GM21717 (cell line): Measurements from ENCODE around the gene FAM111B.
"Not testable (repeated sequence)": the region's sequence is repeated elsewhere in the genome, so short reads cannot be mapped to it uniquely, and the experiment has no call there.

ENCODE experiments used
- ATAC-seq: cut with Tn5 transposase; IDR thresholded peaks from one replicate; pipeline ENCODE4 v1.9.1; 2021; ENCODE audit warnings: mild to moderate bottlenecking, moderate library complexity; ENCODE audit not compliant: unreplicated experiment

FAM111B gene

GRCh38 chr11:59097938-59098337 is 9.1 kb upstream of the FAM111B start:
- not testable (repeated sequence) for ATAC-seq

DNA sequence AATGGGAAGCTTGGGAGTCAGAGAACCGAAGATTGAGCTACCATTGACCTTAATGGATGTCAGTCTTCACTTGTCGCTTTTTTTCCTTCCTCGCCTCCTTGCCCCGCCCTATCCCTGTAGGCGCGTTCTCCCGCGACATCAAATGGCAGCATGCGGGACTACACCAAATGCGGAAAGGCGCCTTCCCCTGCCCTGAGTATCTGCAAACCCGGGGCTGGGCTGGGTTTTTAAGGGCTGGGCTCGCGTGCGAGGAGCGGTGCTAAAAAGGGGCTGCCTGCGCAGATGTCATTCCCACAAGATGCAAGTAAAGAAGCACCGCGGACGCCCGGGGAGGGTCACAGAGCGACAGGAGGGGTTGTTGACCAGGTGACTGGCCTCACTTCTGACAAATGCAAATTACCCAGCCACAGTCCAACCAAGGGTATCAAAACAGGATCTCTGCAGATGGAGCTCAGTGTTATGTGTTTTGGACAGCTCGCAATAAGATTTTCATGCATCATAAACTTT is 4.7 kb upstream of the FAM111B start:
- peak; percentile 65 for ATAC-seq

DNA sequence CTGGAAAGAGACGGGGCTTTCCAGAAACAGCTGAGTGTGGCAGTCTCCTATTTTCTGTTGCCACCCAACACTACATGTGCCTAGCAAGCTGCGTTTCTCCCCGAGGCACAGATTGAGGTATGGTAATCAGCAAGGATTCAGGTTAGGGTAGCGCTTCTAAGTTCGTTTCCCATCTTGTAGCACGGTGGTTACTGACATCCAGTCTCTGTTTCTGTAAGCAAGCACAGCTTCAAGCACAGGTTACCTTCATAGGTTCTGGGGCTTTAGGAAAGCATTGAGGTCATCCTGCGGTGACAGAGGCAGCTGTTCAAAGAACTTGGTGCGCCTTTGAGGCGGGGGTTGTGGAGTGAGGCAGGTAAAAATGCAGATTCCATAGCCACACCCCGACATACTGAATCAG is 684 bp downstream of the FAM111B start:
- ATAC-seq = peak; percentile 40

- ATAC-seq = no peak
Measured at GRCh38 chr11:59112494-59112893, 5.5 kb downstream of the FAM111B start.

DNA sequence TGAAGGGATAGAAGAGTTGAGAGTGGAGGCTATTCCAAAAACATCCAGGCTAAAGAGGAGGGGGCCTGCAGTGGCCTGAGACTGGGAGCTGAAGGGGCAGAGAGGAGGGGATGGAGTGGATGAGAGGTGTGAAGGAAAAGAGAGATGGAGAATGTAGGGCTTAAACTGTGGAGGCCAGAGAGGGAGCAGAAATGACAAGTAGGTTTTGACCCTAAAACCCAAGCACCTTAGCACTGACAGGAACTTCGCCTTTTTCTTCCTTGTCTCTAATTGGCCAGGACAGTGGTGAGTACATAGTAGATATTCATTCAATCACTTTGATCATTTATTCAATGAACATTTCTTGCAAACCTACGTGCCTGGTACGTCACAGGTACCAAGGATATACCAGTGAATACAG is 7.3 kb downstream of the FAM111B start:
- no peak for ATAC-seq

DNA sequence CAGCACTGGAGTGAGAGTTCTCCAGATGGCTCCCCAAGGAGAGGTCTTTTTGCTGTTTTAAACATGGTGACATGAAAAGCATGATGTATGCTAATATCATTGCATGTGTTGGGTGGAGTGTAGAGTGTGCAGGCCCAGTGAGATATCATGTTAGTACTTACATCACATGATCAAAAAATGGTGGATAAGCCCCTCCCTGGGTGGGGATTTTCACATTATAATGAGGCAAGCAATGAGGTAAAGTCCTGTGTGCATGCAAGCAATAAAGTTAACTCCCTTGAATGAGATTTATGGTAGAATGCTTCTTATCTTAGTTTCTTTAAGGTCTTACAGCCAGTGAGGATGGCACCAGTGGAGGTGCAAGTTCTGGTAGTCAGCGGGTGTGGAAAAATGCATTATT is 8.5 kb downstream of the FAM111B start:
- ATAC-seq = no peak

GRCh38 chr11:59117774-59118173 is 10.7 kb downstream of the FAM111B start:
- no peak for ATAC-seq

- no peak for ATAC-seq
Measured at GRCh38 chr11:59119826-59120225, 12.8 kb downstream of the FAM111B start.

DNA sequence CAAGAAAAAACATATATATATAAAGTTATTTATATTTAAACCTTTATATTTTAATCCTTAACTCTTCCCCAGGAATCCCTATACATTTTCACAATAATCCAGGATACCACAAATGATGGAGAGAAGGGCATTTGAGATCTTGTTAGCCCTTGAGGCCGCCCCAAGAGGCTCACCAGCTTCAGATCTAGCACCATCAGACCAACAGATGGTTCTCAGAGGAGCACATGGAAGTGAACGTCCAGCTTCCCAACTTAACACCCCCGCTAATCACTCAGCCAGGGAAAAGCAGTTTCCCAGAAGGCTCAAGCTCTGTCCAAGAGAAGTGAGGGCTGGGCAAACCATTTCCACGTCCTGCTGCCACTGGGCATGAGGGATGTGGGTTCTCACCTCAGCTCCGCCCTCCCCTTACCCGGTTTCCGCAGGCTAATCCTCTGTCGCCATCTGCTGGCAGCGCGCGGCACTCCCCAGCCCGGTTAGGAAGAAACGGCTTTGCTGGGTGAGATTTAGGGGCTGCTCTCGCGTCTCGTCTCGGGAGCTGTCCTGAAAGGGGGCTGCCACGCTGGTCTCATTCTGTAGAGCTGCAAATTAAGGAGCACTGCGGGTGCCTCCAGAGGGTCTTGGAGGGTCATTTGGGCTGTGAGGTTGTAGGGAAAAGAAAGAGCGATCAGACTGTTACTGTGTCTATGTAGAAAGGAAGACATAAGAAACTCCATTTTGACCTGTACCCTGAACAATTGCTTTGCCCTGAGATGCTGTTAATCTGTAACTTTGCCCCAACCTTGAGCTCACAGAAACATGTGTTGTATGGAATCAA is 28.8 kb downstream of the FAM111B start:
- peak; percentile 98 for ATAC-seq

GRCh38 chr11:59136551-59136950 is 29.5 kb downstream of the FAM111B start:
- not testable (repeated sequence) for ATAC-seq

DNA sequence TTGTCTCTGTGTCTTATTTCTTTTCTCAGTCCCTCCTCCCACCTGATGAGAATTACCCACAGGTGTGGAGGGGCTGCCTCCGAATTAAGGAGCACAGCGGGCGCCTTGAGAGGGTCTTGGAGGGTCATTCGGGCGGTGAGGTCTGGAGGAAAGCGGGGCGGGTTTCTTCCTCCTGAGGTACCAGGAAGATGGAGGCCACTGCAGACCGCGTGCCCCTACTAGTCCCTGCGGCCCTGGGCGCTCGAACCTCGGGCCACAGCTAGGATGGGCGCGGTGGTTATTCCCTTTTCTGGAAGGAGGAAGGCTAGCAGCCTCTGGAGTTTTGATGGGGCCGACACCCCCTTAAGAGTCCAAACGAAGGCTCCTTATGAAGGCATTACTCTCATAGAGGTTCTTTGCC is 30.2 kb downstream of the FAM111B start:
- ATAC-seq = no peak

DNA sequence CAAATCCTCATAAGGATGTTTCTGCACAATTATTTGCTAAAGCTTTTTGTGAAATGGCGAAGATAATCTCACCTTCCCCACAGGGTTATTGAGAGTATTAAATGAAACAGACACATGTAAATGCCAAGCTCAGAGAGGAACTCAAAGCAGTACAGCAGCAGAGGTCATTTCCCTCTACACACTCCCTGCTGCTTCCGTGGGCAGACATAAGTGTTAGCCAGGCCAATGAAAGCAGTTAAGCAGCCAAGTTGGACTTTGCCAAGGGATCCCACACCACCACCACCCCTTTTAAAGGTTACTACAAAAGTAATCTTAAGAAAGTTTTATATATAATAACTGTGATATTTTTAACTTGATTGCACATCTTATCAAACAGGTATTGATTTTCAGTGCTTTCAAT is 31.6 kb downstream of the FAM111B start:
- ATAC-seq = no peak

- ATAC-seq = no peak
Measured at GRCh38 chr11:59141191-59141590, 34.2 kb downstream of the FAM111B start.

DNA sequence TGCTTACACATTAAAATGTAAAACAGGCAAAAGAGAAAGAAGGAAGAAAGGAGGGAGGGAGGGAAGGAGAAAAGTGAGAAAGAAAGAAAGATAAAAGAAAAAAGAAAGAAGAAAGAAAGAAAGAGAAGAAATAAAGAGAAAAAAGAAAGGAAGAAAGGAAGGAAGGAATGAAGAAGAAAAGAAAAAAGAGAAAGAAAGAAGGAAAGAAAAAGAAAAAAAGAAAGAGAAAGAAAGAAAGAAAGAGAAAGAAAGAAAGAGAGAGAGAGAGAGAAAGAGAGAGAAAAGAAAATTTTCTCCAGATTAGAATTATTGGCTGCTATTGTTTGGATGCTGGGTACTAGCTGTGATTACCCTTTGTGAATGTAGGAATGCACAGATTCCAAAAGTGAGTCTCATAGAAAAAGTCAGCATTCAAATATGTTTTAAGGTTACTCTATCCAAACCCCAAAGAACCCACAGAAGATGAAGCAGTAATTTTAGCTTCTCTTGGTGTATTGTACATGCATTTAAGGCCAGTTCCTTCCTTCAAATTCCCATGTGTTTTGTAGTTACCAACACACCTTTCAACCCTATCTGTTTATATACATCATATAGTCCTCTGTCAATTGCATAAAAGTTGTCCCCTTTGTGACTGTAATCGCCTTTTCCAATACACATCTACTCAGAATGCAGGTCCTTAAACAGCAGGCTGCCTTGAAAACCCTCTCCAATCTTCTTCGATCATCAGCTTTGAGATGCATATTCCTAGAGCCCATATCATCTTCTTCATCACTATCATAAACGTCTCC is 34.8 kb downstream of the FAM111B start:
- ATAC-seq = no peak

DNA sequence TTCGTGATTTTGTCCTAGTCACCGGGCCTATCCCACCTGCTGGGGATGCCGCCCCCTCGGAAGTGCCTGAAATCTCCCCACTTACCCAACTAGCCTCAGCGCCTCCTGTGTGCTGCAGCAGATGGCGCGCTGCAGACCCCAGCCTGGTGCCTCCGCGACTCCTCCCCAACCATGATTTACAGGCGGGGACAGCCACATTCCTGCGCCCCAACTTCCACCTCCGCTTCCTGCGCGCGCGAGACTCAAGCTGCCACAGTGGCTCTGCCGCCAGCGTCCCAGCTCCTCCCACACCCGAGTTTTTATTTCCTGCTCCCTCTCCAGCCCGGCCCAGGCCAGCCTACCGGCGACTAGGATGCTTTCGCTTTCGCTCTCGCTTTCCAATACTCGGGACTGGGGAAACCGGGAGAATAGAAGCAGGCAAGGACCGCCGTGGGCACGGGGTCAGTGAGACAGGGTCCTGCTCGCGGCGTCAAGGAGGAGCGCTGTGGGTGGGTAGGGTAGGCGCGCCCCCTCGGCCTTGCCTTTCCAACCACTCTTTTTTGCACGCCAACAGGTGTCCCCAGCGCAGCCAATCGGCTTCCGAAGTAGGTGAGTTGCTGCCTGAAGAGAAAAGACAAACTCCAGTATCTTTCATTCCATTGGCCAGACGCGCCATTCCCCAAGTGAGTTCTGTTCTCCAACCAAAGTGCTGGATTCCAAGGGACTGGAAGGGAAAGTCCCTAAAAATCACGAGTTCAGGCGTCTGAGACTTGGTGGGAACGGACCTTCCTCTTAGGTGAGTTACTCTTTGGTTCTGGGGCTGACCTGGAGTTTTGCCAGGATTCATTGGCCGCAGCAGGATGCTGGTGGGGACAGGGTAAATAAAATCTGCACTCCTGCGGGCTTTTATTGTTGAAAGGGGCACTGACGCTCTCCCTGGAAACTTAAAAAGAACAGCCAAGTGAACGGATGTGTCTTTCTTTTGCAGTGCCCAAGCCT is 35.8 kb downstream of the FAM111B start, which contains the start of gene FAM111A:
Gene FAM111A (plus strand): TSS at position 327 of the 978 bp plus-strand sequence. CDS start 6,017 bp downstream, outside the sequence.
- peak; percentile 71 for ATAC-seq

- ATAC-seq = no peak
Measured at GRCh38 chr11:59144096-59144495, 37.1 kb downstream of the FAM111B start.

DNA sequence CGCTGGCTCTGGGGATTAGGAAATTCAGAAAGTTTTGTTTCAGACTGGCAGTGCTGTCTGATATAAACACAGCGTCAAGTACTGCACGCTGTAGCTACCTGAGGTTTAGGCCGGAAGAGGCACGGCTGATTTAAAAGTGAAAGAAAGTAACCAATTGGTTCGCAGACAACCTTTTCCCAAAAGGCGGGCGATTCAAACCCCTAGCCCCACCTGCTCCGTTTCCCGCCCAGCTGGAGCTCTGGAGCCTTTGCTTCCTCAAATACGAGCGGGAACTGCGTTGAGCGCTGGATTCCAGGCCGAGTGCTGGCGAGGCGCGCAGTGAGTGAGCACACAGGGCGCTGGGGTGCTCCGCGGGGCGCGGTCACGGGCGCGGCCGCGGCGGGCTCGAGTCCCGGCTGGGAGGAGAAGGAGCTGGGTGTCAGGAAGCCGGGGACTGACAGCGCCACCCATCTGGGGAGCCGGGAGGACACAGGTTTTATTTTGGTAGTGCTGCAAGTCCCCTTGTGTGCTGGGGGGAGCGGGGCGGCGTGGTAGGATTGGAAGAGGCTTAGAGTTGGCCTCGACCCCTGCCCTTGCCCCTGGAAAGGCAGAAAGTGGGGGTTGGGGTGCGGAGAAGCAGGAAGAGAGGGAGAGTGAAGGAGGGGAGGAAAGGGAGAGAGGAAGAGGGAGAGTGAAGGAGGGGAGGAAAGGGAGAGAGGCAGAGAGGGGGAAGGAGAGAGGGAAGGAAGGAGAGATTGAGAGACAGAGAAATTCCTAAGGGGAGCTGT is 37.7 kb downstream of the FAM111B start:
- ATAC-seq = peak; percentile 60

DNA sequence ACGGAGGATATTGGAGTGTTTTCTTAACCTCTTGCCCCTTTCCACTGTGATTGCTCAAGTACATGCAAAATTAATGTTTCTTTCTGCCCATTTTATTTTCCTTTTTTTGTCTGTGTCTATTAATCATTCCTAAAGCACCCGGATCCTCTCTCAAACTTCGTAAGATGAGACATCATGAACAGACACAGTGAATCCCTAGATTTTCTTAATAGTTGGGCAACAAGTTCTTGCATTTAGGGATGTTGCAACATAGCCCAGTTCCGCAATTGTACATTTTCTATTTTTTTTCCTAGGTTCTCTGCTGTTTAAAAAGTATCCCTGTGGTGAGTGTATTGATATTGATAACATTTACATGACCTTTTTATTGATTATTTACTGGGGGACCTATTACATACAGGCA is 38.5 kb downstream of the FAM111B start:
- no peak for ATAC-seq

DNA sequence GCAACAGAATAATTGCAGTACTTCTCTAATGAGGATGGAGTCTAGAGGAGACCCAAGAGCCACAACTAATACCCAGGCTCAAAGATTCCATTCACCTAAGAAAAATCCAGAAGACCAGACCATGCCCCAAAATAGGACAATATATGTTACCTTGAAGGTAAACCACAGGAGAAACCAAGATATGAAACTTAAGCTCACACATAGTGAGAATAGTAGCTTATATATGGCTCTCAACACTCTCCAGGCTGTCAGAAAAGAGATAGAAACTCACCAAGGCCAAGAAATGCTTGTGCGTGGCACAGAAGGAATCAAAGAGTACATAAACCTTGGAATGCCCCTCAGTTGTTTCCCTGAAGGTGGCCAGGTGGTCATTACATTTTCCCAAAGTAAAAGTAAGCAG is 44.7 kb downstream of the FAM111B start:
- ATAC-seq = peak; percentile 51
